Activated naive CD4-positive, alpha-beta T cell (primary cell): ENCODE data around the gene CASD1.

ENCODE experiments used
- DNase-seq, 4 experiments: peaks; one replicate each; lab custom pipeline; 2025; lab: John Stamatoyannopoulos, UW

The CASD1 gene

DNA sequence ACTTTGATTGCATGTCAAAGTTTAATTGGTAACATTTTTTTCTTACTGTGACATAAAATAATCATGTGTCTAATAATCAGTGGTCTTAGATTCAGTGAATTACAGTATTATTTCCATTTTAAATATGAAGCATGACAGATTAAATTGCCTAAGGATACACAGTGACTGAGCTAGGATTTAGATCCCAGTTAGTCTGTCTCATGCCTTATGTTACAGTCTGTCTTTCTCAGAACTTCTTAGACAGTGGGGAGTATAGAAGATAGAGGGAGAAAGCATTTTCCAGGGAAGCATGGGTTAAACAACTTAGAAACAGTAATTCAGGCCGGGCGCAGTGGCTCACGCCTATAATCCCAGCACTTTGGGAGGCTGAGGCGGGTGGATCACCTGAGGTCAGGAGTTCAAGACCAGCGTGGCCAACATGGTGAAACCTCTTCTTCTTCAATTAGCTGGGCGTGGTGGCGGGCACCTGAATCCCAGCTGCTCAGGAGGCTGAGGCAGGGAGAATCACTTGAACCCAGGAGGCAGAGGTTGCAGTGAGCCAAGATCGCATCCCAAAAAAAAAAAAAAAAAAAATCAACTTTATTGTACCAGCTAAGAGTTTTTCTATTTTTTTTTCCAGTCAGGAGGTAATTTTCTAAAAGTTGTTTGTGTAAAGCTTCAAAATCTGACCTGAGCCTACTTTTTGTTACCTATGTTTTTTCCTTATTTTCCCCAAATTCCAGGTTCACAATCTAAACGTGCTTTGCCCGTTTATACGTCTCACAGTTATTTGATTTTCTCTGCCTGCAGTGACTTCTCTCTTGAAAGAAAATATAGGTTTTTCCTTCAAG lies 3.3 kb downstream of the CASD1 start:
- DNase-seq: no peak

DNA sequence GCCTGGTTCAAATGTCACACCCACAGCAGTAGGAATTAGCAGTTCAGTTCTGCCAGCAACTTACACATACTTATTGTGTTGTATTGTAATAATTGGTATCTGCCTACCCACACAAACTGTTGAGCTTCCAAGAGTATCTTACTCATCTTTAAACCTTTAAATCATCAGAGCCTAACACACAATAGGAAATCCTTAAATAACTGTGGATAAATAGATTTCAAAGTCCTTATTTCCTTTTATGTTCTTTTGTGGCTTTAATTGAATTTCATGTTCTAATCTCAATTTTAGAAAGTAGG lies 3.9 kb downstream of the CASD1 start:
- no peak for DNase-seq

DNA sequence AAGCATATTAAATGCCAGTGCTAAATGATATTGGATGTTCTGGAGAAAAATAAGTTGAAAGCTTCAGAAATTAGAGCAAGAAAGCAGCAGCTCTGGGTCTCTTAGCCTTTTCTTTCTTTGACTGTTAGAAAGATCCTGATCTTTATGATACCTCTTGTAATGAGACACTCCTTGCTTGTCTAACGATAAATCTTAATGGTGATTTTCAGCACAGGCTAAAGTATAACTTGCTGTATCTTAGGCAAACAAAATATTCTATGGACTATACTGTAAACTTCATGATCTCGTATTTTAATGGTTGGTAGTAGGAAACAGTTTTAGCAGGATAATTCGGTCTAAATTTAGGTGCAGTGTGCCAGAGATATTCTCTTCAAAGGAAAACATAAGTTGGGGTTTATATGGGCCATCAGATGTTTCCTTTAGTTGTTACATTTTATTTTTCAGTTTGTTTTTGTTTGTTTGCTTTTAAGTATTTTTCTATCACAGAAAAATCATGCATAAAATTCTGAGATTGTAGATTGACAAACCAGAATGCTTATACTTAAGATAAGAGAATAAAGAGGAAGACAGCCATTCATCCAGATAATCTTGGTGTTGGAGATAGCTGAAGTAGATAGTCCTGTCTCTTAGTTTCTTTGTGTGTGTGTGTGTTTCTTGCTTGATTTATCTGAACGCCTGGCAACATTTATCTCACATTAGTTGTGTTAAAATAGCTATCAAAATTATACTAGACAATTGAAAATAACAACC lies 4.7 kb downstream of the CASD1 start:
- no peak for DNase-seq

DNA sequence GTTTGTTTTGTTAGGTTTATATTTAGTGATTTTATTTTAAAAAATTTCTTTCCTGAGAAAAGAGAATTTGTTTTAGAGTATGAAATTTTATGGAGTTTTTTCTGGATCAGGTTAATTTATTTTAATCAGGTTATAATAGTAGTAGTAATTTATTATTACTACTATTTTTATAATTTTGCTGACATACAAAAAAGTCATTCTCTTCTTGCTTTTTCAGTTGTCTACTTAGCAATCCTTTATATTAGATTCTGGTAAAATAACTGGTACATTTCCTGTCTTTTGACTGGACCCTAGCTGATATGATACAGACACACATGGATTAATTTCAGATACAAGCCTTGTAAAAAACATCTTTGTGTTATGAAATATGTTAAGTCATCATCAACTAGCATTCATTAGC lies 5.3 kb downstream of the CASD1 start:
- DNase-seq: no peak

DNA sequence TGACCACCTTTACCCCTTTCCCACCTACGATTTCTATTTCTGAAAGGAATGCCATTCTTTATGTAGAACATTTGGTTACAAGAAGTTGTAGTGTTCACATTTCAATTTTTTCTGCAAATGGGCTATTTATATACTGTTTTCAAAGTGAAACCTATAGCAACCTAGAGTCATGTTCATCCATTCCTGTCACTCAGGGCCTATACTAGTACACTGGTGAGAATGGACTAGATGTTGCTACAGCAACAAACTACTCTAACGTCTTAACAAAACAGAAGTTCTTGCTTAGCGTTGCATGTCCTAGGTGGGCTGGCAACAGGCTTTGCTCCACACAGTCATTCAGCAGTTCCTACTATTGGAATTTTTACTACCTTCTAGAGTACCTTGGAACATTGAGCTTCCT lies 16.3 kb downstream of the CASD1 start:
- no peak for DNase-seq

DNA sequence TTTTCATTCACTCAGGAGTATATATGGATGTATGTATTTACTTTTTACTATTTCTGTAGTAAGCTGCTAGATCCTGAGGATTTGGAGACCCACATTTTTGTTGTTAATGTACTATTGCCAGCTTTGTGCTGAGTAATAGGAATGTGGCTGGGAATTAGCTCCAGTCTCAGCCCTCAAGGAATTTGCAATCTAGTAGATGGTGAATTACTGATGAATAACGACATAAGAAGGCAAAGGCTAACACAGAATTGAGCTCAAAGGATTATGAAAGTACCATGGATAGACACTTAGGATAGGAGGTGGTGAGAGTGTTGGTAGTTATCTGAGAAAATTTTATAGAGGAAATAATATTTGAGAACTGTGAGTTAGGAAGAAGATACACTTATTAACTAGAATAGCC lies 19.9 kb downstream of the CASD1 start:
- no peak for DNase-seq

DNA sequence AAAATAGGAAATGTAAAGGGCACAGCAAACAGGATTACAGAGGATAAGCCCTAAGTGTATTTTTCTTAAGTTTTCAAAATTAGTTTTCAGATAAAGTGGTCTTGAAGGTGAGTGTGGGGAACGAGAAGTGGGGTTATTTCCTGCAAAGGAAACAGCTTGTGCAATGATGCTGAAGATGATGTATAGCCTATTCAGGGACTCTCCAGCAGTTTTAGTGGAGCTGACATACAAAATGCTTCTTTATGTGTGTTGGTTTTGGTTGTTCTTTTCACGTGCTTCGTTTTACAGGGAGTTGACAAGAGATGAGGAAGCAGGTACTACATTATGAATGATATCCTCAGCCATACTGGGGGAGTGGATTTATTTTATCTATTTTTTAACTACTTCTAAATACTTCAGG lies 20.5 kb downstream of the CASD1 start:
- no peak for DNase-seq

DNA sequence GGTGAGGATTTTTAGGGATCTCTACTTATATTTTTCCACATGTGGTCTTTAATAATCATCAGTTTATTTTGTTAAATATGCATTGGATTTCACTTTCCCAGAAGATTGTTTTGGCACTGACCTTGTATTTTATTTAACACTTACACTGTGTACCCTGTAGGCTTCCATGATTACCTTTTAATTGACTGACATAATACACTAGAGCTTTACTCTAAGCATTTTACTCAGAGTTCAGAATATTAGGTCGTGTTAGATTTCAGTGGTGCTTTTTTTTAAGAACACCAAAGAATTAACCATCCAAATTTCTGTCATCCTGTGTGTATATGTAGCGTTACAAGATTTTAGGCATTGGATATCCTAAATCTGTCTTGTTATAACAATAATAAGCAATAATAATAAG lies 23.1 kb downstream of the CASD1 start:
- no peak for DNase-seq

DNA sequence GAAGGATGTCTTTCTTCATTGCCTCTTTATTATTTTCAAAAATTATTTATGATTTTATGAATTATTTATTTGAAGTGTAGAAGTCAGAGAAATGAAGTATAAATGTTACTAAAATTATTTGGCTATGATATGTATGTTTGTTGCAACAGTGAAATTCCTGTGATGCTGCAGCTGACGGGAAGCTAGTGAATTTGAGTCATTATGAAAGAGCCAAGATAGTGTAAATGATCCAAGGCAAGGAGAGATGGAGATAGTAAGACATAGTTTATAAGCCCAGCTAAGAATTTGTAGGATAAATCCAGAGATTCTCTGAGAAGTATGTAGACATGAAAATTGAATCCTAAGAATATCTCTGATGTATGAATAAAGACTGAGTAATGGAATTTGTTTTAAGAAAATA lies 30.8 kb downstream of the CASD1 start:
- DNase-seq: no peak

DNA sequence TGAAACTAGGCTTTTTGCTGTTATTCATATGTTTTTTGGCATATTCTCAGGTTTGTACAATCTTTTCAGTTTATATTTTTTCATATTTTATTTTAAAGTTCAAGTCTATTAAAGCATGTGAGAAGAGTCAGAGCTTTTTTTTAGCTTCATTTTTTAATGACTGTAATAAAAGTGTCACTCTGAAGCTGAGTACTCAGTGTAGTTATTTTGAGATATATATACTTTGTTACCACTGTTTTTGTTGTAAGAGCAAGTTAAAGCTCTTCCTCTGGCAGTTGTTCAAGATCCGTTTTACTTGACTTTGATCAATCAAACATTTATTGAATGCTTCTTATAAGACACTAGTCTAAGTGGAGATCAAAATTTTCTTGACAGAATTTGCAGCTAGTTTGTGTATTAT lies 37.5 kb downstream of the CASD1 start:
- DNase-seq: no peak

DNA sequence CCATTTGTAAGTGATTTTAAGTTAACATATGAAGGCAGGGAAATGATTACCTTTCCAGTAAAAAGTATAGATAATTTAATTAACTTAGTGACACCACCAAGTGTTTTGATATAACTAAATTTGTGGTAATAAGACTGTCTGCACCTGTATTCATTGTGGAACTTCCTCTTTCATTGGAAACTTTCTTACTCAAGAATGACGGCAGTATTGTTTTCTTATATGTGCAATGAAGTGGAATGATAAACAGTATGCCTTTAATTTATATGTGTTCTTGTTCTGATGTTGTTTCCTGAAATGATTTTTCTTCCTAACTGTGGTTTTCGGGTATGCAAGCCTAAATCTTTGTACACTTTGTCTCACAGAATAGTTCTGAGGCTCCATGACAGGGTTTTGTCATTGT lies 46.4 kb downstream of the CASD1 start:
- no peak for DNase-seq

DNA sequence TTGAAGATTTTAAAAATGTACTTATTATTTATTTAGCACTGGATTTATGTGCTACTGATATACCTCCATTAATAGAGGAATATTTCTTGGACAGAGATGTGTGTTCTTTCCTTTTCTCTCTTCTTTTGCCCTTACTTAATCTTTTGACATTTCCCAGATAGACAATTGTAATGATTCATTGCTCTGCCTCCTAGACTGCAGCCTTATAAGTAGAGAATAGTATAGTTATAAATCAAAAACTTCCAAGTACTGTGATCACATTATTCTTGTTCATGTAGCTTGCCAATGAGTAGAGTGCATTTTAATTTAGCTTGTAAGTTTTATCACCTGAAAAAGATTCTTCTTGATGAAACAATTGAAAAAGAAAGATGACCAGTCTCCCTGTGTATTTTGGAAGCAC lies 47.6 kb downstream of the CASD1 start:
- DNase-seq: no peak

DNA sequence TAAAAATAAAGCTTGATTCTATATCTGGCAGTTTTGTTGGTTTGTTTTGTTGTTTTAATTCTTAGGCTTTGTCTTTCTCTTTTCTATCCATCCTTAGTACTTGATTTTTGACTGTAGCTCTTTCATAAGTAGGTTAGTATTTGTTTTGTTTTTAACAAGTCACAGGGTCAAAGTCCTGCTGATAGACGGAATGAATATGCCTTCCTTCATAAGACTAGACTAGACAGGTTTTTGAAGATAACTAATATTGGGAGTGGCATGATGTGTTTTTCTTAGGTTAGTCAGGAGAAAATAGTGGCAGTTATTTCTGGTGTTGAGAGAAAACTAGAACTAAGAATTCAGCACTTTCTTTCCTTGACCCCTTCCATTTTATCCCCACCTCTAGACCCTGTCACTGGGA lies 50.4 kb downstream of the CASD1 start:
- no peak for DNase-seq

DNA sequence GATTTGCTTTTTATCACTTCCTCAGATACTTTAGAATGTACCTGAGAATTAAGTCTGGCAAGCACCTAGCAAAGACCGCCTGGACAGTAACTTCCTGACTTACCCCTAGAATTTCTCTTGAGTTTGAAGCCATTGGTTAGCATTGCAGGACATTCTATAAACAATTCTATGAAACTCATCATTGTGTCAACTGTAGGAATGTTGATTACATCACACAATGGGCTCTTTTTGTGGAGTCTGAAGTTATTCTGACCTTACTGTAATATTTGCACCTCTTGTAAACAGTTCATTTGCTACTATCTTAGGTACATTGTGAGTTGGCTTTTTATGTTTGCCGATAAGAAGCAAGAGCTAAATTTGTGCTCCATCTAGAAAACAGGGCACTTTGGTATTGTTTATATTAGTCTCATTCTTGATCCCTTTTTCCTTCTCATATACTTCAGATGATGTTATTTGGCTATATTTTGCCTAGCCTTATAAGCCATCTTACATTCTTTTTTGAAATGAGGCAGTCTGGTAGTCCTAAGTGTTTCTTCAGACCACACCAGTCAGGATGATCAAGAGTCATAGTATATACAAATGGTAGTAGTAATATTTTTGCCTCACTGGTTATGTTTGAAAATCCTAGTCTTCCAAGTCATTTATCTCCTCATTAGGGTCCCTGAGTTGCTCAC lies 52.4 kb downstream of the CASD1 start:
- no peak for DNase-seq

DNA sequence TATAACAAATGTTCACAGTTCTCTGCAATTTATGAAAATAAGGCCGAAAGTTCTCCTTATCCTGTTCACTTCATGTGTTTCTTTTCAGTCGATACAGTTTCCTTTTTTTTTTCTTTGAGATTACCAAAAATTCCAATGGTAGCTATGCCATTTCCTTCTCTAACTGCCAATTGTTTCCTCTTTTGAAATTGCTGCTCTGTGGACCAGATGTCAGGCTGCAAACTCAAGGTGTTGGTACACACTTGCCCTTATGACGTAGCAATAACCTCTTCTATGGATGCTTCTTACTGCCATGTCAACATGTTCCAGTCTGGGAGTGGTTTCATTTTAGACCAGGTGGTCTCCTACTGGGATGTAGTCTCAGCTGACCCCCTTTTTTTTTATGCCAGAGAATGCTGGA lies 52.9 kb downstream of the CASD1 start:
- DNase-seq: no peak

DNA sequence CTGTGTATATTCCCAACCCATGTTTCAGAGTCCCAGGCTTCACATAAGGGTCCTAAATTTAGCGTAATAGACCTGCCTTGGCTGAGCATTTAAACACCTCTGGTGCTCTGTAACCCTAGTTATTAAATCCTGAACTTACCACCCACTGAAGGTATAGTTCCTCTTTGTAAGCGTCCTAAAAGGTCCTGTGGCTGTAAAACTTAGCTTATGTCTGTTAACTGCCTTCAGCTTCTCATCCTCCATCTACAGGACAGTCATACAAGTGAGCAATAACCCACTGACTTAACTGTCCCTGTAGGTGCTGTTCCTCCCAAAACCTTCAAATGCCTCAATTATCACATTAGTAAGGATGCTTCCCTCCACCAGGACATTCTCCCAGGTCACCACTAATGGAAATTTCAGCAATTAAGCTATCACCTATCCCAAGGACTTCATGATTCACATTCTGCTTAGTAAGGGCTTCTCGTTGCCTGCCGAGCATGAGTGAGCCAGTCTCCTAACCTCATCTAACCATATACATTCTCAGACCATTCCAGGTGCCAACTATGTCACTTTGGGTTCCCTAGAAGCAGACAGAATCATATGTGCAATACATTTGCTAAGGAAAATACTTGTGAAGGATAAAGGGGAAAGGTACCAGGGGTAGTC lies 55.8 kb downstream of the CASD1 start:
- DNase-seq: no peak

DNA sequence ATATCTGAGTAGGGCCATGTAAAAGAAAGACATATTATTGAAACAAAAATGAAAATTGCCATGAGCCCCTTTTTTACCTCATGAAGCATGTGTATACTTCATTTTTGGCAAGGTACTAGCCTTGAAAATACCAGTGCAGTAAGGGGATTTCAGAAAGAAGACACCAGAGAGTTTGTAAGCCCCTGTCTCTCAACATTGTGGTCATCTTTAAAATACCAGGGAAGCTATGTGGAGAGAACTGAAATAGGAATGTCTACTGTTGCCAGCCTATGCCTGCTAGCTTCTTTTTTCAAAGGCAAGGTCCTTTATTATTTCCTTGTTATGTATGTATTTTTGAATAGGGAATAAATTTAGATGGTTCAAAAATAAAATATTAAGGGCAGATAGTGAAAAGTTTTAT lies 57.8 kb downstream of the CASD1 start:
- no peak for DNase-seq

DNA sequence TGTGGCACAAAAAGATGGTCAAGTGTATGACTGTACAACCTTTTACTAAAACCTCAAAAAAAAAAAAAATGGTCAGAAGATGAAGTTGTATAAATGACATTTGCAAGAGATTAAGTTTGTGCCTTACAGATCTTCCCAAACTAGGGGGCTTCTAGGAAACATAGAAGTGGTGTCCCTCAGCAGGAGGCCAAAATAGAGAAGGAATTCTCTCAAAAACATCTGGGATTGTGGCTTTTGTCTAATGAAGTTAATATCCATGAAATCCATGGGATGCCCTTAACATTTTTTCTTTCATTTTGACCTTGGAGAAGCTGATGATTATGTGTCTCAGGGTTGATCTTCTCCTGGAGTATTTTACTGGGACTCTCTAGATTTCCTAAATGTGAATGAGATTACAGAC lies 62.2 kb downstream of the CASD1 start:
- no peak for DNase-seq

DNA sequence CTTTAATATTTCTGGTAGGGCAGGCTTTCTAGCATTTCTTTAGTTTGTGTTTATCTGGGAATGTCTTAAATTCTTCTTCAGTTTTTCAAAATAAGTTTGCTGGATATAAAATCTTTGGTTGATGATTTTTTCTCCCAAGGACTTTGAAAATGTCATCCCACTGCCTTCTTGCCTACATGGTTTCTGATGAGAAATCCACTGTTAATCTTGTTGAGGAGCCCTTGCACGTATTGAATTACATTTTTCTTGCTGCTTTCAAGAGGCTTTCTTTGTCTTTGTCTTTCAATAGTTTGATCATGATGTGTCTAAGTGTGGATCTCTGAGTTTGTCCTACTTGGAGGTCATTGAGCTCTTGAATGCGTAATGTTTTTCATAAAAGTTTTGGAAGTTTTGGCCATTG lies 66.0 kb downstream of the CASD1 start:
- DNase-seq: no peak

DNA sequence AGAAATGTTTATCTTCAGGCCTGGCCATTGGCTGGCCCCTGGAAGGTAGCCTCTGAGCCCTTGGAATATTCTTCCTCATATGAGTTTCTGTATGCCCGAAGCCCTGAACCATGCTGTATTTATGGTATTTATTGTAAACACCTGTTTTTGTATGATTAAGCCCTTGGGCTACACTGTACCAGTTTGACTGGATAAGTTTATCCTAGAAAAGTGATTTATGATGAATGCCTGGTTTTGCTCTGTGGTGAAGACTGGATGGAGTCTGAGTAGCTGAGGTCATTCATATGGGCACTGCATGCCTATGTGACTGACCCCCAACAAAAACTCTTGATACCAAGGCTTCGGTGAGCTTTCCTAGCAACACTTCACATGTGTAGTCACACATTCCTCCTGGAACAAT lies 66.7 kb downstream of the CASD1 start:
- DNase-seq: no peak

DNA sequence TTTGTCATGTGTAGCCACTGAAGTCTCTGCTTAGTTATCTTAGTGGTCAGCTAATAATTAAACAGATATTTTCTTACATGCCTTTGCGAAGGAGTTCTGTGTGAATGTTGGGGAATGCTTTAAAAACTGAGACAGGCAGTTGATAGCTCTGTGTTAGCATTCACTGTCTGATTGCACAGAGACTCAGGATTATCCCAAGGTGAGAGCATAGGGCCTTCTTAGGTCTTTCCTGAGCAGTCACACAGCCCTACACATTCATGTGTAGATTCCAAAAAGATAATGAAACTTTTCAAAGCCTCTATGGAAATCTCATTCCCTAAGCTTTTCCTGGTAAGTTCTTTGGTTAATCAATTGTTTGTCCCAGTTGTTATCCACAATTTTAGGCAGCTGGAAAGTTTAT lies 67.7 kb downstream of the CASD1 start:
- no peak for DNase-seq

DNA sequence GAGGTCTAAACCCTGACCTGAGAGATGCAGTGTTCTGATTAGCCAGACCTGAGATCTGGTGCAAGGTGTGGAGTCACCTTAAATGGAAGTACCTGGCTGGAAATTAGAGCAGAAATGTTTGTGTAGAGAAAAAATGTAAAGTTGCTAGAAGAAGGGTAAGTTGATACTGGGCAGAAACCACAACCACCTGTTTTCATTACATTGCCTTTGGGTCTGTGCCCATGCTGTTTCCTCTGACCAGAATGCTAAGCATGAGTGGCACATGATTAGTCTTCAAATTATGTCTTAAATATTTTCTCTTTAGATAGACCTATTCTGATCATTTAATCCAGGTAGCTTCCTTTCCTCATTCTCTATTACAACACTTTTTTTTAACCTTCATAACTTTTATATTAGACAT lies 69.0 kb downstream of the CASD1 start:
- no peak for DNase-seq

DNA sequence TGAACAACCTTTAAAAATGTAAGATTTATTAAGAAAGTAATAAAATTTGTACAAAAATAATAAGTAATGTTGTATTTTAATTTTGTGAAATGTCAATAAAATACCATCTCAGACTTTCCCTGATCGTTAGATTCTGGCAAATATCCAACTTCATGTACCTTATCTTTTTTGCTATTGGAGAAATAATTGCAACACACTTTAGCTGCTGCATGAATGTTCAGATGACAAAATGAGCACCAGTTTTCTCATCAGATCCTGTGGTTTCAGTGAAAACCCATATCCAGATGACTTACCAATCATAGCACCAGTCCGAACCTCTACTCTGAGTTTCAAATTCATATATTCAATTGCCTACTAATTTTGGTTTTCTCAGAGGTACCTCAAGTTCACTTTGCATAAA lies 69.9 kb downstream of the CASD1 start:
- no peak for DNase-seq
